ENCODE measurements around the gene SETBP1. TPM values are rescaled to one million over a fixed set of nuclear protein-coding genes. Genes with fewer than 3 reads are reported as not detected.

Gene SETBP1
- total and polyA plus RNA-seq, 2 of the 8 experiments (the other 6 are each of a cell fraction or from before 2014, with no cell fraction given), result 2.0 to 6.5 TPM

- POLR2A ChIA-PET (ENCODE audit: partially characterized antibody), result no interaction called here
- H4K8ac ChIP-seq (ENCODE audit: extremely low read depth, insufficient read depth, low read length), result no peak overlapping the region
Observed at GRCh38 chr18:44882163-44882868, 201.6 kb downstream of the SETBP1 start.

More at GRCh38 chr18:44882163-44882868, 201.6 kb downstream of the SETBP1 start:
- Histone ChIP-seq H3K23me2 (ENCODE audit: low read depth, low read length) (no peaks in the 10 kb centered on the region), H3K36me3 (ENCODE audit: control insufficient read depth in 2 of 4, insufficient read depth in 4 of 4, low read length in 3 of 4) (no peaks in the 10 kb centered on the region), H3K79me2 (ENCODE audit: control insufficient read depth in 1 of 2, insufficient read depth in 2 of 2, low read length in 2 of 2) (no peaks in the 10 kb centered on the region), H2AFZ (ENCODE audit: low read length) (no peak overlapping the region), H3K79me1 (ENCODE audit: low read depth, low read length) (no peaks in the 10 kb centered on the region), H3K9ac (replicated peaks in 1 of 4; ENCODE audit: extremely low read depth in 1 of 4, low read depth in 3 of 4, low read length in 3 of 4) (no peak overlapping the region; a peak in 1 of 7 replicates), H4K91ac (replicated peaks; ENCODE audit: insufficient read length, low read length) (no peak overlapping the region), H4K20me1 (replicated peaks in 1 of 2; ENCODE audit: control insufficient read depth in 1 of 2, insufficient read depth in 2 of 2, low read length in 2 of 2) (no peaks in the 10 kb centered on the region), H2BK12ac (ENCODE audit: low read depth, low read length) (no peak overlapping the region), H3K27me3 (replicated peaks in 1 of 4; ENCODE audit: control insufficient read depth in 3 of 4, extremely low read depth in 1 of 4, insufficient read depth in 3 of 4, low read length in 3 of 4) (no peaks in the 10 kb centered on the region), H2BK5ac (ENCODE audit: low read depth, low read length) (no peak overlapping the region), H3K14ac (ENCODE audit: insufficient read length) (no peak overlapping the region), H3K23ac (ENCODE audit: insufficient read length) (no peak overlapping the region), H3K4me2 (ENCODE audit: insufficient read depth in 1 of 2, low read depth in 2 of 2, low read length in 2 of 2) (no peak overlapping the region), H2BK15ac (ENCODE audit: low read length) (no peak overlapping the region), H2BK120ac (replicated peaks; ENCODE audit: low read depth, low read length) (no peak overlapping the region), H3K4me3 (ENCODE audit: extremely low read depth in 1 of 4, insufficient read depth in 2 of 4, low read depth in 3 of 4, low read length in 4 of 4) (no peak overlapping the region), H3K4ac (replicated peaks; ENCODE audit: insufficient read length, low read depth, low read length) (no peak overlapping the region), H4K5ac (ENCODE audit: insufficient read length, low read depth, low read length) (no peak overlapping the region), H2BK20ac (ENCODE audit: low read length) (no peak overlapping the region), H2AK5ac (ENCODE audit: low read depth, low read length) (no peak overlapping the region), H3K9me3 (ENCODE audit: insufficient read depth in 2 of 2, low read depth in 1 of 2, low read length in 1 of 2) (no peaks in the 10 kb centered on the region; a peak in 2 of 4 replicates), H3K4me1 (replicated peaks in 1 of 4; ENCODE audit: control insufficient read depth in 3 of 4, insufficient read depth in 4 of 4, low read length in 3 of 4) (peaks cover 0 to 5% (median 3%) of the 10 kb centered on the region in 4 experiments; a peak in 3 of 7 replicates), H3K18ac (ENCODE audit: extremely low read depth, low read length) (no peak overlapping the region), H3K56ac (replicated peaks; ENCODE audit: insufficient read length, low read depth, low read length) (no peak overlapping the region), H3K27ac (ENCODE audit: low read depth, low read length) (no peak overlapping the region)
- DNase-seq (ENCODE audit: low read depth in 1 of 2, low spot score in 2 of 2), result no peak
- no peak for TF ChIP-seq SP1 (IDR thresholded peaks at IDR 0.05; ENCODE audit: low read depth, low read length)
- no peak for TF ChIP-seq SUZ12 (IDR thresholded peaks at IDR 0.05; ENCODE audit: low read length)
- TF ChIP-seq NRF1 (IDR thresholded peaks at IDR 0.05; ENCODE audit: low read depth, low read length), result no peak
- no peak for TF ChIP-seq KDM1A (IDR thresholded peaks at IDR 0.05; ENCODE audit: borderline replicate concordance, low read length)
- no peak for TF ChIP-seq SP4 (IDR thresholded peaks at IDR 0.05; ENCODE audit: low read length)
- 92% methylated on average over 6 of the region's 6 CpGs; no CpG with 5 or more reads in 1 of the 2 experiments for WGBS, 2 experiments (ENCODE audit: extremely low coverage in 1 of 2, insufficient coverage in 1 of 2, insufficient read length in 1 of 2, insufficient replicate concordance in 2 of 2, low coverage in 1 of 2, low lambda C conversion rate in 2 of 2, missing lambda C conversion rate in 1 of 2)
- no peak for FAIRE-seq
- CTCF ChIA-PET (ENCODE audit: partially characterized antibody), result interaction anchor here (0.6 to 1.2 kb wide), 6 partner anchors 42 to 327 kb away, joined by 3 to 4 read pairs (median 3); no protein-coding TSS in a partner anchor

Data from H1 (cell line).